ENCODE data around the gene XRCC1.
"Not testable (repeated sequence)": the region's sequence is repeated elsewhere in the genome, so short reads cannot be mapped to it uniquely, and the experiment has no call there.

XRCC1 gene

GRCh38 chr19:43527860-43528622, 47.3 kb downstream of the XRCC1 start:
- Histone ChIP-seq H3K9me3 (no peaks in the 10 kb centered on the region), H3K36me3 (no peaks in the 10 kb centered on the region), H3K4me1 (ENCODE audit: control insufficient read depth in 1 of 2, insufficient read depth in 1 of 2, low read depth in 1 of 2, low read length in 1 of 2) (peaks cover 39 to 41% of the 10 kb centered on the region in 2 experiments), H3K27me3 (no peaks in the 10 kb centered on the region), H3K27ac (no peak overlapping the region), H3K4me3 (ENCODE audit: low read depth in 1 of 2, low read length in 1 of 2) (no peak overlapping the region)
- TF ChIP-seq CTCF (IDR thresholded peaks at IDR 0.05): no peak

- Histone ChIP-seq H3K27ac (peak within 1 kb of the TSS; percentile 65), H3K4me1 (ENCODE audit: control insufficient read depth in 1 of 2, insufficient read depth in 1 of 2, low read depth in 1 of 2, low read length in 1 of 2) (peaks cover 30 to 32% of the 10 kb centered on the region in 2 experiments), H3K27me3 (no peaks in the 10 kb centered on the region), H3K36me3 (no peaks in the 10 kb centered on the region), H3K9me3 (no peaks in the 10 kb centered on the region), H3K4me3 (ENCODE audit: low read depth in 1 of 2, low read length in 1 of 2) (peak within 1 kb of the TSS; percentile 76 to 86)
- no peak for TF ChIP-seq CTCF (IDR thresholded peaks at IDR 0.05)
Measured at GRCh38 chr19:43526884-43527859, 48.2 kb downstream of the XRCC1 start, which contains the start of gene ETHE1. Gene ETHE1, minus strand, starts transcription at chr19:43527201. Its CDS starts 24 bp downstream, at chr19:43527177.

- Histone ChIP-seq H3K4me3 (ENCODE audit: low read depth in 1 of 2, low read length in 1 of 2) (peak overlapping the region; percentile 76 to 86), H3K27ac (peak overlapping the region; percentile 65), H3K9me3 (no peaks in the 10 kb centered on the region), H3K27me3 (no peaks in the 10 kb centered on the region), H3K36me3 (no peaks in the 10 kb centered on the region), H3K4me1 (ENCODE audit: control insufficient read depth in 1 of 2, insufficient read depth in 1 of 2, low read depth in 1 of 2, low read length in 1 of 2) (peaks cover 29 to 34% of the 10 kb centered on the region in 2 experiments)
- TF ChIP-seq CTCF (IDR thresholded peaks at IDR 0.05): no peak
Measured at GRCh38 chr19:43525836-43526771, 49.2 kb downstream of the XRCC1 start.

- H3K4me1 ChIP-seq (ENCODE audit: control insufficient read depth in 1 of 2, insufficient read depth in 1 of 2, low read depth in 1 of 2, low read length in 1 of 2): peaks cover 37 to 44% of the 10 kb centered on the region in 2 experiments
- H3K27ac ChIP-seq: peak overlapping the region; percentile 65
- H3K27me3 ChIP-seq: no peaks in the 10 kb centered on the region
- H3K36me3 ChIP-seq: no peaks in the 10 kb centered on the region
- no peaks in the 10 kb centered on the region for H3K9me3 ChIP-seq
- TF ChIP-seq CTCF (IDR thresholded peaks at IDR 0.05): no peak
- peak overlapping the region; percentile 76 to 86 for H3K4me3 ChIP-seq (ENCODE audit: low read depth in 1 of 2, low read length in 1 of 2)
Measured at GRCh38 chr19:43524922-43525835, 50.1 kb downstream of the XRCC1 start.

- H3K27ac ChIP-seq; H3K9me3 ChIP-seq; H3K36me3 ChIP-seq; H3K27me3 ChIP-seq; H3K4me3 ChIP-seq (ENCODE audit: low read depth in 1 of 2, low read length in 1 of 2): not testable (repeated sequence)
- peaks cover 45 to 56% of the 10 kb centered on the region in 2 experiments for H3K4me1 ChIP-seq (ENCODE audit: control insufficient read depth in 1 of 2, insufficient read depth in 1 of 2, low read depth in 1 of 2, low read length in 1 of 2)
Measured at GRCh38 chr19:43523696-43524095, 51.6 kb downstream of the XRCC1 start.

Measured in neutrophil (primary cell).